H1 (cell line): ENCODE measurements around the gene FAM53A. TPM values are rescaled to one million over a fixed set of nuclear protein-coding genes. Genes with fewer than 3 reads are reported as not detected.

Experiments used
- polyA plus RNA-seq, 7 experiments: library from polyadenylated mRNA; depleted of rRNA in 3 of 7; stranded (reverse) in 5 of 7; unstranded in 2 of 7; fragments of >200 nt in 5 of 7; fragments of 200-250 nt in 2 of 7; gene quantifications; 1 replicate in 5 of 7; 2 replicates in 1 of 7; 4 replicates in 1 of 7; pipeline versions ENCODE4 v1.2.1 to v1.2.3, GENCODE V29; 2011 to 2013; ENCODE audit warnings: missing spikeins in 2 of 7, mixed read lengths in 2 of 7
- total RNA-seq: library from RNA; stranded (reverse); fragmentation: NEBNext Ultra II Directional; extraction: Animal tissue kit (Norgen Biotek cat#: 25700); gene quantifications from 2 replicates; pipeline ENCODE4 v1.2.1, GENCODE V29; 2021
- TF ChIP-seq, protein P1 (sequence below): fragments of 300-600 bp; sonication (generic); IDR thresholded peaks from 2 replicates; pipeline ENCODE4 v1.7.1; 2012; ENCODE audit warnings: low read length, moderate library complexity, mild to moderate bottlenecking, inconsistent platforms; ENCODE audit not compliant: insufficient replicate concordance

Gene FAM53A
- total and polyA plus RNA-seq, 2 of the 8 experiments (the other 6 are each of a cell fraction or from before 2014, with no cell fraction given): 1.9 to 2.0 TPM

DNA sequence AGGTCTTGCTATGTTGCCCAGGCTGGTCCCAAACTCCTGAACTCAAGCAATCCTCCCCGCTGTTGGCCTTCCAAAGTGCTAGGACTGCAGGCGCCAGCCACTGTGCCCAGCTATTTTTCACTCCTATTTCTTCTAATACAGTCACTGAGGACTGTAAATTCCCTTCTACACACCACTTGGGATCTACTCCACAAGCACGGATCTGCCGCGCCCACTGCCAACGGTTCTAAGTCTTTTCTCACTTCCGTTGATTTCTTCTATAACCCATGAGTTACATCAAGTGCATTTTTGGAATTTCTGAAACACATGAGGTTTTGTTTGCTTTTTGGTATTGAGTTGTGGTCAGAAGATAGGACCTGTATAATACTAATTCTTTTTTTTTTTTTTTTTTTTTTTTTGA, 48.6 kb downstream of the FAM53A start (continued):
- TF ChIP-seq, protein P1, sequence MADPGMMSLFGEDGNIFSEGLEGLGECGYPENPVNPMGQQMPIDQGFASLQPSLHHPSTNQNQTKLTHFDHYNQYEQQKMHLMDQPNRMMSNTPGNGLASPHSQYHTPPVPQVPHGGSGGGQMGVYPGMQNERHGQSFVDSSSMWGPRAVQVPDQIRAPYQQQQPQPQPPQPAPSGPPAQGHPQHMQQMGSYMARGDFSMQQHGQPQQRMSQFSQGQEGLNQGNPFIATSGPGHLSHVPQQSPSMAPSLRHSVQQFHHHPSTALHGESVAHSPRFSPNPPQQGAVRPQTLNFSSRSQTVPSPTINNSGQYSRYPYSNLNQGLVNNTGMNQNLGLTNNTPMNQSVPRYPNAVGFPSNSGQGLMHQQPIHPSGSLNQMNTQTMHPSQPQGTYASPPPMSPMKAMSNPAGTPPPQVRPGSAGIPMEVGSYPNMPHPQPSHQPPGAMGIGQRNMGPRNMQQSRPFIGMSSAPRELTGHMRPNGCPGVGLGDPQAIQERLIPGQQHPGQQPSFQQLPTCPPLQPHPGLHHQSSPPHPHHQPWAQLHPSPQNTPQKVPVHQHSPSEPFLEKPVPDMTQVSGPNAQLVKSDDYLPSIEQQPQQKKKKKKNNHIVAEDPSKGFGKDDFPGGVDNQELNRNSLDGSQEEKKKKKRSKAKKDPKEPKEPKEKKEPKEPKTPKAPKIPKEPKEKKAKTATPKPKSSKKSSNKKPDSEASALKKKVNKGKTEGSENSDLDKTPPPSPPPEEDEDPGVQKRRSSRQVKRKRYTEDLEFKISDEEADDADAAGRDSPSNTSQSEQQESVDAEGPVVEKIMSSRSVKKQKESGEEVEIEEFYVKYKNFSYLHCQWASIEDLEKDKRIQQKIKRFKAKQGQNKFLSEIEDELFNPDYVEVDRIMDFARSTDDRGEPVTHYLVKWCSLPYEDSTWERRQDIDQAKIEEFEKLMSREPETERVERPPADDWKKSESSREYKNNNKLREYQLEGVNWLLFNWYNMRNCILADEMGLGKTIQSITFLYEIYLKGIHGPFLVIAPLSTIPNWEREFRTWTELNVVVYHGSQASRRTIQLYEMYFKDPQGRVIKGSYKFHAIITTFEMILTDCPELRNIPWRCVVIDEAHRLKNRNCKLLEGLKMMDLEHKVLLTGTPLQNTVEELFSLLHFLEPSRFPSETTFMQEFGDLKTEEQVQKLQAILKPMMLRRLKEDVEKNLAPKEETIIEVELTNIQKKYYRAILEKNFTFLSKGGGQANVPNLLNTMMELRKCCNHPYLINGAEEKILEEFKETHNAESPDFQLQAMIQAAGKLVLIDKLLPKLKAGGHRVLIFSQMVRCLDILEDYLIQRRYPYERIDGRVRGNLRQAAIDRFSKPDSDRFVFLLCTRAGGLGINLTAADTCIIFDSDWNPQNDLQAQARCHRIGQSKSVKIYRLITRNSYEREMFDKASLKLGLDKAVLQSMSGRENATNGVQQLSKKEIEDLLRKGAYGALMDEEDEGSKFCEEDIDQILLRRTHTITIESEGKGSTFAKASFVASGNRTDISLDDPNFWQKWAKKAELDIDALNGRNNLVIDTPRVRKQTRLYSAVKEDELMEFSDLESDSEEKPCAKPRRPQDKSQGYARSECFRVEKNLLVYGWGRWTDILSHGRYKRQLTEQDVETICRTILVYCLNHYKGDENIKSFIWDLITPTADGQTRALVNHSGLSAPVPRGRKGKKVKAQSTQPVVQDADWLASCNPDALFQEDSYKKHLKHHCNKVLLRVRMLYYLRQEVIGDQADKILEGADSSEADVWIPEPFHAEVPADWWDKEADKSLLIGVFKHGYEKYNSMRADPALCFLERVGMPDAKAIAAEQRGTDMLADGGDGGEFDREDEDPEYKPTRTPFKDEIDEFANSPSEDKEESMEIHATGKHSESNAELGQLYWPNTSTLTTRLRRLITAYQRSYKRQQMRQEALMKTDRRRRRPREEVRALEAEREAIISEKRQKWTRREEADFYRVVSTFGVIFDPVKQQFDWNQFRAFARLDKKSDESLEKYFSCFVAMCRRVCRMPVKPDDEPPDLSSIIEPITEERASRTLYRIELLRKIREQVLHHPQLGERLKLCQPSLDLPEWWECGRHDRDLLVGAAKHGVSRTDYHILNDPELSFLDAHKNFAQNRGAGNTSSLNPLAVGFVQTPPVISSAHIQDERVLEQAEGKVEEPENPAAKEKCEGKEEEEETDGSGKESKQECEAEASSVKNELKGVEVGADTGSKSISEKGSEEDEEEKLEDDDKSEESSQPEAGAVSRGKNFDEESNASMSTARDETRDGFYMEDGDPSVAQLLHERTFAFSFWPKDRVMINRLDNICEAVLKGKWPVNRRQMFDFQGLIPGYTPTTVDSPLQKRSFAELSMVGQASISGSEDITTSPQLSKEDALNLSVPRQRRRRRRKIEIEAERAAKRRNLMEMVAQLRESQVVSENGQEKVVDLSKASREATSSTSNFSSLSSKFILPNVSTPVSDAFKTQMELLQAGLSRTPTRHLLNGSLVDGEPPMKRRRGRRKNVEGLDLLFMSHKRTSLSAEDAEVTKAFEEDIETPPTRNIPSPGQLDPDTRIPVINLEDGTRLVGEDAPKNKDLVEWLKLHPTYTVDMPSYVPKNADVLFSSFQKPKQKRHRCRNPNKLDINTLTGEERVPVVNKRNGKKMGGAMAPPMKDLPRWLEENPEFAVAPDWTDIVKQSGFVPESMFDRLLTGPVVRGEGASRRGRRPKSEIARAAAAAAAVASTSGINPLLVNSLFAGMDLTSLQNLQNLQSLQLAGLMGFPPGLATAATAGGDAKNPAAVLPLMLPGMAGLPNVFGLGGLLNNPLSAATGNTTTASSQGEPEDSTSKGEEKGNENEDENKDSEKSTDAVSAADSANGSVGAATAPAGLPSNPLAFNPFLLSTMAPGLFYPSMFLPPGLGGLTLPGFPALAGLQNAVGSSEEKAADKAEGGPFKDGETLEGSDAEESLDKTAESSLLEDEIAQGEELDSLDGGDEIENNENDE: no peak
